H54 (cell line): Measurements from ENCODE around the gene TBX15.
"Not testable (repeated sequence)": the region's sequence is repeated elsewhere in the genome, so short reads cannot be mapped to it uniquely, and the experiment has no call there.

ENCODE experiments used
- DNase-seq: peaks from one replicate; pipeline ENCODE4 v3.0.0; 2011; ENCODE audit warnings: low spot score, mixed read lengths; ENCODE audit not compliant: insufficient read length
- FAIRE-seq: peaks from 3 replicates; lab custom pipeline; 2011; peaks lifted over from hg19 to GRCh38; lab: Jason Lieb, UNC
- POLR2A ChIP-seq: IDR thresholded peaks from 2 replicates; pipeline ENCODE4 v1.6.1; 2011; ENCODE audit warnings: low read depth, mild to moderate bottlenecking, low read length

The TBX15 gene

DNA sequence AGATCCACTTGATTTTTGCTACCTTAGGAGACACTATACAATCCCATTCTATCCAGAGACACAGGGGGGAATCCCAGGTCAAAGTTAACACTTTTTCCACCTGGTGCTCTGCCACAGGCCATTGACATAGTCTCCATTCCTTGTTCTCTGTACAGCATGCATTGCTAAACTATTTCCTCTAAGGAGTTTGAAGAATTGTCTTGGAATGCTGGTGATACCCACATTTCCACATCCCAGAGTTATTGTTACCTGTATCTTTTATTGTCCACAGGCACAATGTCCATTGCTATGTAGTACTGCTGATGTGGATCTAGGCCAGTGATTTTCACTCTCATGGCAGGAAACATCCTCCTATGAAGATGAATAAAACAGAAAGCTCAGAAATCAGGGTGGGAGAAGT, 61.9 kb downstream of the TBX15 start:
- FAIRE-seq: no peak

DNA sequence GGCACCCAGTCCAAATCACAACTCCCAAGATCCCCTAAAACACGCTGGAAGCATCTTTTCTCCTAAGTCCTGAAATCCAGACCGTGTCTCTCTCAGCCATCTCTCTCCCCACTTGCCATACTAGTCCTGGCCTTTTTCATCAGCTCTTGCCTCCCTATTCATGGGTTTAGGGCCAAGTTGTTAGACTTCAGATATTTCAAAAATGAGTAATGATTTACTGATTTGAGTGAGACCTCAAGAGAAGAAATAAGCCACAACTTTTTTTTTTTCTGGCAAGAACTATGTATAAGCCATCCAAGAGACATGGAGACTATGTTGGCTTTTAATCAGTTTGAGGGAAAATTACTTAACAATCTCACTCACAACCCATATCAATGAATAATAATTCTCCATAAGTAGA, 62.5 kb downstream of the TBX15 start:
- TF ChIP-seq POLR2A: no peak
- DNase-seq (no peak), FAIRE-seq (no peak)

More for the DNA sequence above, 61.9 kb downstream of the TBX15 start:
- DNase-seq: no peak
- no peak for TF ChIP-seq POLR2A

DNA sequence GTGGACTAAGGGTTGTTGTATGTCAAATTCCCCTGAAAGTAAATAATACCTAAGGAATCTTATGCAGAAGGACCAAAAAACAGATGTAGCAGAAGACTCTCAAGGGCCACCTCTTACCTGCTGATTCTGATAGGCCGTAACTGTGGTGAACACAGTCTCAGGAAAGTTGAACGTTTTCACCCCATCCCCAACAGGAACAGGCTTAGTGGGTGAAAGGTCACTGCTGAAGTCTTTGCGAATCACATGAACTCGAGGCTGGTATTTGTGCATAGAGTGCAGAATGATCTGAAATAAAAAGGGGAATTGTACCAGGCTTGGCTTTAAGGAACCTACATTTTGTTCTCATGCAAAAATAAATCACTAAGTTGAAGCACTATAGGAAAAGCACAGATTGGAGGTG, 64.8 kb downstream of the TBX15 start:
- no peak for TF ChIP-seq POLR2A
- DNase-seq (no peak), FAIRE-seq (no peak)

DNA sequence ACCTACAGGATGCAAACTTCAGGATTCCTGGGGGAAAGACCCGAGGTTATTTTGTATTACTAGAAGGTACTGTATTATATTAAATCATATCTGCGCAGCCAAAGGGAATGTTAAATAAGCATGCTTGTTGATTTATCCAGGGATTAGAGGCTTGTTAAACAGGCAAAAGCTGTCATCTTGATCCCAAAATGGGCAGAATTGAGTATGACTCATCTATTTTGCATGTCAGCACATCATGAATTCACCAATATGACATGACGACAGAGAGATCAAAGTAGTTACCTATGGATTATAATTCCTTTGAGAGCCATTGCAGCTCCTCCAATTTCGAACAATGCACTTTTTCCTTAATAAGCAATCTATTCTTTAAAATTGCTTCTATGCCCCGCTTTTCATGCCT, 66.1 kb downstream of the TBX15 start:
- no peak for DNase-seq
- no peak for FAIRE-seq

GRCh38 chr1:118920124-118920717, 67.9 kb downstream of the TBX15 start:
- FAIRE-seq: no peak
- no peak for DNase-seq
- TF ChIP-seq POLR2A: no peak

More for the DNA sequence above, 66.1 kb downstream of the TBX15 start:
- no peak for TF ChIP-seq POLR2A

DNA sequence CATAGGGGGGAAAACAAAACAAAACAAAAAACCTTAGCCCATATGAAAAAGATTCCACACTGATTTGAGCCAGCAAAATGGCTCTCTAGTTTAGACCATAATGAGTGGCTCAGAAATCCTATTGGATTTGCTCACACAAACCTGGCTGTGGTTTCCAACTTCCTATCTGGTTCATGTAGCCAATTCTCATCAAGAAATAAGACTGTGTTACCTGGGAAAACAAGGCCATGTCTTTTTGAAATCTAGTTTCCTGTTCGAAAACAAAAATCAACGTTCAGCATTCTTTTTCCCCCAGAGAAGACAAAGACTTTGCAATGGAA, 69.2 kb downstream of the TBX15 start:
- TF ChIP-seq POLR2A: no peak
- FAIRE-seq: no peak
- DNase-seq: no peak

- no peak for DNase-seq
- TF ChIP-seq POLR2A: no peak
- no peak for FAIRE-seq
Measured at GRCh38 chr1:118918230-118918939, 69.8 kb downstream of the TBX15 start.

DNA sequence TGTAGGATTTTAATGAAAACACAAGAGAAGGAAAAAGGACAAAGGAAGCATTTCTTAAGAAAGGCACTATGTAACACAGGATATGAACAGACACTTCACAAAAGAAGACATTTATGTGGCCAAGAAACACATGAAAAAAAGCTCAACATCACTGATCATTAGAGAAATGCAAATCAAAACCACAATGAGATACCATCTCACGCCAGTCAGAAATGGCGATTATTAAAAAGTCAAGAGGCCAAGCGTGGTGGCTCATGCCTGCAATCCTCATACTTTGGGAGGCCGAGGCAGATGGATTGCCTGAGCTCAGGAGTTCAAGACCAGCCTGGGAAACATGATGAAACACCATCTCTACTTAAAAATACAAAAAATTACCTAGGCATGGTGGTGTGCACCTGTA, 71.8 kb downstream of the TBX15 start:
- DNase-seq, FAIRE-seq: not testable (repeated sequence)

GRCh38 chr1:118914379-118915161, 73.6 kb downstream of the TBX15 start:
- TF ChIP-seq POLR2A: no peak
- no peak for FAIRE-seq
- DNase-seq: no peak

GRCh38 chr1:118913818-118914217, 74.3 kb downstream of the TBX15 start:
- FAIRE-seq: no peak
- no peak for TF ChIP-seq POLR2A
- DNase-seq: no peak

- FAIRE-seq (no peak), DNase-seq (no peak)
- no peak for TF ChIP-seq POLR2A
Measured at GRCh38 chr1:118912574-118912973, 75.6 kb downstream of the TBX15 start.

DNA sequence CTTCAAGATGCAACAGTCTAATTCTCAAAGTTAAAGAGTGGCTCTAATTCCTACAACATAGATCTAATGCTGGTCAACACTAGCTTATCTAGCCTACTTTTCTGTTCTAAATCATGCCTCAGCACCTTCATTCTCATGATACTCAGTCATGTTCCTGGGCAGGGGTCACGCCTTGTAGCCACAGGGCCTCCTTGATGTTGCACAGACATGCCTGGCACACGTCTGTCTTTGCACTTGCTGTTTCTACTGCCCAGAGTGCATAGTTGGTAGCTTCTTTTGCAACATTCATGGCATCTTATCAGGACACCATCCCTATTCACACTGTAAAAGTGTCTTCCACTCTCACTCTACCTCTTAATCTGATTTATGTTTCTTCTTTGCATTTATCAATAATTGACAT, 76.6 kb downstream of the TBX15 start:
- no peak for TF ChIP-seq POLR2A
- FAIRE-seq (no peak), DNase-seq (no peak)

- TF ChIP-seq POLR2A: no peak
- DNase-seq (no peak), FAIRE-seq (no peak)
Measured at GRCh38 chr1:118907466-118907865, 80.7 kb downstream of the TBX15 start.

- TF ChIP-seq POLR2A: no peak
- no peak for DNase-seq
- no peak for FAIRE-seq
Measured at GRCh38 chr1:118905671-118906070, 82.5 kb downstream of the TBX15 start.
